ENCODE results near the gene RAI1. TPM values are rescaled to one million over a fixed set of nuclear protein-coding genes. Genes with fewer than 3 reads are reported as not detected.
"Not testable (repeated sequence)": the region's sequence is repeated elsewhere in the genome, so short reads cannot be mapped to it uniquely, and the experiment has no call there.

RAI1 gene
- total and polyA plus RNA-seq, 2 of the 8 experiments (the other 6 are each of a cell fraction or from before 2014, with no cell fraction given) = 0.39 to 1.2 TPM

DNA sequence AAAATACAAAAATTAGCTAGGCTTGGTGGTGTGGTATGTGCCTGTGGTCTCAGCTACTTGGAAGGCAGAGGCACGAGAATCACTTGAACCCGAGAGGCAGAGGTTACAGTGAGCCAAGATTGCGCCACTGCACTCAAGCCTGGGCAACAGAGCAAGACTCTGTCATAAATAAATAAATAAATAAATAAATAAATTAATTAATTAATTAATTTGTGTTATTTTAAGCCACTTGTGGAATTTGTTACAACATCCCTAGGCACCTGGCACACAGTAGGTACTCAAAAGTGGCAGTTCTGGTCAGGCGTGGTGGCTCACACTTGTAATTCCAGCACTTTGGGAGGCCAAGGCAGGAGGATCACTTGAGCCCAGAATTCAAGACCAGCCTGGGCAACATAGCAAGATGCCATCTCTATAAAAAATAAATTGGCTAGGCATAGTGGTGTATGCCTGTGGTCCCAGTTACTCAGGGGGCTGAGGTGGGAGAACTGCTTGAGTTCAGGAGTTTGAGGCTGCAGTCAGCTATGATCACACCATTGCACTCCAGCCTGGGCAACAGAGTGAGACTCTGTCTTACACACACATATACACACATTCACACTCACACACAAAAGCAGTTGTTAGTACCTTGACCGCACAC, 3.1 kb upstream of the RAI1 start:
- H3K4me2 ChIP-seq (ENCODE audit: insufficient read depth in 1 of 2, low read depth in 2 of 2, low read length in 2 of 2); H3K79me1 ChIP-seq (ENCODE audit: low read depth, low read length); POLR2A ChIA-PET (ENCODE audit: partially characterized antibody); H3K4ac ChIP-seq (replicated peaks; ENCODE audit: insufficient read length, low read depth, low read length); FAIRE-seq; H3K56ac ChIP-seq (replicated peaks; ENCODE audit: insufficient read length, low read depth, low read length); H3K36me3 ChIP-seq (ENCODE audit: control insufficient read depth in 2 of 4, insufficient read depth in 4 of 4, low read length in 3 of 4); H4K20me1 ChIP-seq (replicated peaks in 1 of 2; ENCODE audit: control insufficient read depth in 1 of 2, insufficient read depth in 2 of 2, low read length in 2 of 2); H2BK120ac ChIP-seq (replicated peaks; ENCODE audit: low read depth, low read length); DNase-seq (ENCODE audit: low read depth in 1 of 2, low spot score in 2 of 2); H3K18ac ChIP-seq (ENCODE audit: extremely low read depth, low read length); H3K9ac ChIP-seq (replicated peaks in 1 of 4; ENCODE audit: extremely low read depth in 1 of 4, low read depth in 3 of 4, low read length in 3 of 4); H2BK12ac ChIP-seq (ENCODE audit: low read depth, low read length); H4K8ac ChIP-seq (ENCODE audit: extremely low read depth, insufficient read depth, low read length); H3K9me3 ChIP-seq (ENCODE audit: insufficient read depth in 2 of 2, low read depth in 1 of 2, low read length in 1 of 2); H4K5ac ChIP-seq (ENCODE audit: insufficient read length, low read depth, low read length); H2AFZ ChIP-seq (ENCODE audit: low read length); H3K14ac ChIP-seq (ENCODE audit: insufficient read length); H3K79me2 ChIP-seq (ENCODE audit: control insufficient read depth in 1 of 2, insufficient read depth in 2 of 2, low read length in 2 of 2); H2BK5ac ChIP-seq (ENCODE audit: low read depth, low read length); H3K23me2 ChIP-seq (ENCODE audit: low read depth, low read length); H4K91ac ChIP-seq (replicated peaks; ENCODE audit: insufficient read length, low read length); H3K23ac ChIP-seq (ENCODE audit: insufficient read length); H2BK20ac ChIP-seq (ENCODE audit: low read length); H3K4me3 ChIP-seq (ENCODE audit: extremely low read depth in 1 of 4, insufficient read depth in 2 of 4, low read depth in 3 of 4, low read length in 4 of 4); H3K27ac ChIP-seq (ENCODE audit: low read depth, low read length): not testable (repeated sequence)
- H2AK5ac ChIP-seq (ENCODE audit: low read depth, low read length) = 0 out of 2 replicates have a peak overlapping the region, but pooled peaks have one; percentile 65
- CTCF ChIA-PET (ENCODE audit: partially characterized antibody) = interaction anchor here (0.9 to 3.3 kb wide), 10 partner anchors 10 to 90 kb away, joined by 3 to 22 read pairs (median 6); no protein-coding TSS in a partner anchor
- H3K4me1 ChIP-seq (replicated peaks in 1 of 4; ENCODE audit: control insufficient read depth in 3 of 4, insufficient read depth in 4 of 4, low read length in 3 of 4) = peaks cover 4 to 21% (median 11%) of the 10 kb centered on the region in 4 experiments
- H3K27me3 ChIP-seq (replicated peaks in 1 of 4; ENCODE audit: control insufficient read depth in 3 of 4, extremely low read depth in 1 of 4, insufficient read depth in 3 of 4, low read length in 3 of 4) = peaks cover 42 to 84% (median 78%) of the 10 kb centered on the region in 4 experiments
- 91% methylated on average over 5 of the region's 5 CpGs; no CpG with 5 or more reads in 1 of the 2 experiments for whole genome bisulfite sequencing, 2 experiments (ENCODE audit: extremely low coverage in 1 of 2, insufficient coverage in 1 of 2, insufficient read length in 1 of 2, insufficient replicate concordance in 2 of 2, low coverage in 1 of 2, low lambda C conversion rate in 2 of 2, missing lambda C conversion rate in 1 of 2)
- 0 out of 2 replicates have a peak overlapping the region, but pooled peaks have one; percentile 46 for H2BK15ac ChIP-seq (ENCODE audit: low read length)

All from H1 (cell line).